GM12875 (cell line): ENCODE data around the gene C3orf18.

Source experiments
- H3K4me3 ChIP-seq: one replicate; pipeline ENCODE4 v1.5.1; 2011; ENCODE audit warnings: low read depth, low read length, control low read depth
- TF ChIP-seq, protein P1 (sequence below): IDR thresholded peaks from 2 replicates; pipeline ENCODE4 v1.5.1; 2011; ENCODE audit warnings: low read depth, mild to moderate bottlenecking, control low read depth, inconsistent platforms, low read length, moderate library complexity, borderline replicate concordance; ENCODE audit not compliant: insufficient read depth

C3orf18 gene

DNA sequence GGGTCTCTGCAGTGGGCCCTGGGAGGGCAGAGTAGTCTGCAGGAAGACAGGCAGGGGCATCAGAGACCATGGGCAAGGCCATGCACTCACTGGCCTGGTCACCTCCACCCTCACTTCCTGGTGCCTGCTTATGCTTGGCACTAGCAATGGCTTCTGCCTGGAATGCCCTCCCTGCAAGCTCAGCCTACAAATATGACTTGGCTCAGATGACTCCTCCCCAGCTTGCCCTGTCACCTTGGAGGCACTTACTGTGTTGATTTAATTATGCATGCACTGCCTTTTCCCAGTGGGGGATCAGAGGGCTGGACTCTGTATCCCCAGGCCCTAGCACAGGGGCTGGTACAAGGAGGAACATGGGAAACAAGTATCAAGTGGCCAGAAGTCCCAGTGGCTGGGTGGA, 7.8 kb downstream of the C3orf18 start:
- TF ChIP-seq, protein P1, sequence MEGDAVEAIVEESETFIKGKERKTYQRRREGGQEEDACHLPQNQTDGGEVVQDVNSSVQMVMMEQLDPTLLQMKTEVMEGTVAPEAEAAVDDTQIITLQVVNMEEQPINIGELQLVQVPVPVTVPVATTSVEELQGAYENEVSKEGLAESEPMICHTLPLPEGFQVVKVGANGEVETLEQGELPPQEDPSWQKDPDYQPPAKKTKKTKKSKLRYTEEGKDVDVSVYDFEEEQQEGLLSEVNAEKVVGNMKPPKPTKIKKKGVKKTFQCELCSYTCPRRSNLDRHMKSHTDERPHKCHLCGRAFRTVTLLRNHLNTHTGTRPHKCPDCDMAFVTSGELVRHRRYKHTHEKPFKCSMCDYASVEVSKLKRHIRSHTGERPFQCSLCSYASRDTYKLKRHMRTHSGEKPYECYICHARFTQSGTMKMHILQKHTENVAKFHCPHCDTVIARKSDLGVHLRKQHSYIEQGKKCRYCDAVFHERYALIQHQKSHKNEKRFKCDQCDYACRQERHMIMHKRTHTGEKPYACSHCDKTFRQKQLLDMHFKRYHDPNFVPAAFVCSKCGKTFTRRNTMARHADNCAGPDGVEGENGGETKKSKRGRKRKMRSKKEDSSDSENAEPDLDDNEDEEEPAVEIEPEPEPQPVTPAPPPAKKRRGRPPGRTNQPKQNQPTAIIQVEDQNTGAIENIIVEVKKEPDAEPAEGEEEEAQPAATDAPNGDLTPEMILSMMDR: no peak
- no peak overlapping the region for H3K4me3 ChIP-seq

DNA sequence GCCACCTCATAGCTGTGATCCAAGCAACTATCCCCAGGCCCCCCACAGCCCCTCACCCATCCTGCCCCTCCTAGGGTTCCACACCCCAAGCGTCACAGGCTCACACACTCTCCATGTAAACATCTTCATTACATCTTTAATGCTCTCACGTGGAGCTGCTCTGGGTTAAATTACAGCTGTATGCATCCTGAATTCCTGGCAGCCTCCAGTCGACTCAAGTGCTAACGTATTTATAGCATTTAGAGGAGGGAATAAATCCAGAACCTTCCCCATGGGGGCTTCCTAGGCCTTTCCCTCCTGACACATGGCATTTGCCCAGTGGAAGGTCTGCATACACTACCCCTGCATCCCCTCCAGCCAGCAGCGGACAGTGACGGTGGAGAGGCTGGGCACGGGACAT, 9.6 kb downstream of the C3orf18 start:
- TF ChIP-seq, protein P1: no peak
- H3K4me3 ChIP-seq: no peak overlapping the region

DNA sequence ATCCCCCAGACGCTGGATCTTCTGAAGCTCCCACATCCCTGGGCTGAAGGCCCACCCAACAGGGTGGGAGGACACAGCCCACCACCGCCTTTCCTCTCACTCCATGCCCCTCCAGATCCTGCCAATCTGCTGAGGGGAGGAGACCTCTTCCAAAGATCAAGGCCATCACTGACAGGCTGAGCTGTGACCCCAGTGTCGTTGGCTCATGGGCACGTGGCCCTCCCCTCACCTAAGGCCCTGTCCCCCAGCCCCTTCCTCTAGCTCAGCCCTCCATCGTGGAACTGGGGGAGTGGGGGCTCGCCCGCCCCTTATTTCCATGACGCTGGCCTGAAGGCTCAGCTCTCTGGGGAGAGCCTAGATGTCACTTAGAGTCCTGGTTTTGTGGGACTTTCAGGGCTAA, 10.4 kb downstream of the C3orf18 start:
- TF ChIP-seq, protein P1: no peak

DNA sequence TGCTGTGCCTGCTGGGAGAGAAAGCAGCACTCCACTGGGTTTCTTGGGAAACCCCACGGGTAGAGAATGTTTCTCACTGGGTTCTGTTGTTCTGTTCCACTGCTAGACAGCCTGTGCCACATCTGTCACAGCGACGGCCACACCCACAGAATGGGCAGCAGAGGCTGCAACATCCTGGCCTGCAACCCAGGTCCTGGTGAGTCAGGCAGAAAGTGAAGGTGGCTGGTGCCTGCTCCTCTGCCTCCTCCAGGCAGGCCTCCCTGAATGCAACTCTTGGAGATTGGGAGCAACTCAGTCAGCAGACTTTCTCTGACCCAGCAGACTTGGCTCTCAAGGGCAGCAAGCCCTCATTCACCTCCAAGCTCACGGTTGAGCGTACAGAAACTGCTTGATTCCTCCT, 13.0 kb downstream of the C3orf18 start:
- H3K4me3 ChIP-seq: no peak overlapping the region
- TF ChIP-seq, protein P1: no peak

More for the DNA sequence above, 10.4 kb downstream of the C3orf18 start:
- no peak overlapping the region for H3K4me3 ChIP-seq

DNA sequence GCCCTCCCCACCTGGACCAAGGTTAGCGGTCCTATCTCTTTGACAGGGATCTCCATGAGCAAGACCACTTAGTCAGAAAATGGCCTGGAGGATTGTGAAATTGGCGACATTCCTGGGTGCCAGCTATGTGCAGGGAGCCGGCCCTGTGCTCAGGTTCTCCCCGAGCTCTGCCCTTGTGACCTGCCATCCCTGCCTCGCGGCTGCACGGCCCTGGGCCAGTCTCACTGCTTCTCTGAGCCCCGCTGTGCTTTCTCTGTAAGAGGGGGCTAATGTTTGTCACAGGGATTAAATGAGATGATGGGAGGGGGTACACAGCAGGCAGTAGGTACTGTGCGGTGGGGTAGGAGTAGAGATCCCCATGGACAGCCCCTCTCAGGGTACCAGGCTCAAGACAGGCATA, 14.9 kb downstream of the C3orf18 start:
- H3K4me3 ChIP-seq: no peak overlapping the region
- TF ChIP-seq, protein P1: no peak

DNA sequence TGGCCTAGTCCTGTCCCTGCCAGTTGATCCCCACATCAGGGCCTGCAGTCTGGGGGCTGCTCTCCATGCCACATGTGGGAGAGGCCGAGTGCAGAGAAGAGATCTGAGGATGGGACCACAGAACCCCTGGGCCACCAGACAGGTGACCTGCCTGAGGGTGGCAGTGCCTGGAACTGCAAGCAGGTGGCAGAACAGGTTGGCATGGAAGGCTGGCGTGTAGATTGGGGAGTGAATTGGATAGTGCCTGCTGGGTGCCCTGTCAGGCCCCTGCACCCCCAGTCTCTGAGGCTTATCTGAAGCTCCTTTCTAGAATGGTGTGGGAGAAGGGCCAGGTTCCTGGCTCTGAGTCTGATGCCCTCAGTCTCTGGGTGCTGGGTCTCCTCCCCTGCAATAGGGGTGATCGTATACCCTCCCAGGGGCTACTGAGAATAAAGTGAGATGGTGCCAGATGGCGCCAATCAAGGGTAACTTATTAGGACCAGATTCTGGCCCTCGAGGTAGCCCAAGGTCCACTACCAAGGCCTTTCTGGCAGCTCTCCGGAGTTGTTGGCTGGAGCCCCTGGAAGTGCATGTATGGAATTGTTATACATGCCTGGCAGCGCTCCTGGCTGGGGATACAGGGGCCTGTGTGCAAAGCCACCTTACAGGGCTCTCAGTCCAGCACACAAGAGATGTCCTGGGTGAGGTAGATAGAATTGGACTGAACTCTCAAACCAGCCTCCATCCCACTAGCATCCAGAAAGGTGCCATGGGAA, 15.7 kb downstream of the C3orf18 start:
- TF ChIP-seq, protein P1: no peak
- H3K4me3 ChIP-seq: no peak overlapping the region

DNA sequence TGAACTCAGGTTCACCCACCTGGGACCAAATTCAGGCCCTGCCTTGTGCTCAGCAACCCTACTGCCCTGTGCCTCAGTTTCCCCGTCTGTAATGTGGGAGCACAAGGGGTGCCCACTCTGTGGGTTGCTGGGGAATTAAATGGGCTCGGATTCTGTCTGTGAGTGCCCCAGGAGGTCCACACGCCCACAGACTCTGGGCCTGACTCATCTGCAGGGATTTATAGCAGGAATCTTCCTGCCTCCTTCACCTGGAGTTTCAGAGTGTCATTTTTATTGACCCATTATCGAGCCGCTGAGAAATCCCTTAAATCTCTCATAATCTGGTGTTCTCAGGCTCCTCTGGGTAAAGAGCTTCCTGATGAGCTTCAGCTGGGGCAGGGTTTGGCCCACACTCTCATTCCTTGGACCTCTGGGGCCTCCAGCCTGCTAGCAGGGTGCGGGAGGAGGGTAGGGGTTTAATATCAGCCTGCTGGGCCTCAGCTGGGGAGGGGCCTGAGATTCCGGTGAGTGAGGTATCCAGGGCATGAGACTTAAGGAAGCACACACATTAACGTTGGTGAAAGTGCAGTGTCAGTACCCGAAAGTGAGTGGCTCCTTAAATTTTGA, 16.4 kb downstream of the C3orf18 start:
- TF ChIP-seq, protein P1: no peak
- no peak overlapping the region for H3K4me3 ChIP-seq
